Endodermal cell (in vitro differentiated cells): Measurements from ENCODE around the gene CDC42EP3. TPM values are rescaled to one million over a fixed set of nuclear protein-coding genes. Genes with fewer than 3 reads are reported as not detected.

Source experiments
- DNase-seq: peaks from one replicate; pipeline ENCODE4 v3.0.0-alpha.2; 2017
- H3K27ac ChIP-seq: 2 replicates; pipeline ENCODE4 v1.5.1; 2013; ENCODE audit warnings: mild to moderate bottlenecking, low read depth, low read length, moderate library complexity
- H3K27me3 ChIP-seq: 2 replicates; pipeline ENCODE4 v1.6.1; 2013; ENCODE audit warnings: mild to moderate bottlenecking, low read length, moderate library complexity; ENCODE audit not compliant: insufficient read depth, control insufficient read depth, poor library complexity, severe bottlenecking
- H3K36me3 ChIP-seq: 2 replicates; pipeline ENCODE4 v1.7.0; 2013; ENCODE audit warnings: mild to moderate bottlenecking, low read length, moderate library complexity; ENCODE audit not compliant: control insufficient read depth, insufficient read depth
- H3K4me1 ChIP-seq: one replicate; pipeline ENCODE4 v1.7.0; 2013; ENCODE audit warnings: low read length; ENCODE audit not compliant: control insufficient read depth, insufficient read depth
- H3K4me3 ChIP-seq: 2 replicates; pipeline ENCODE4 v1.5.1; 2013; ENCODE audit warnings: mild to moderate bottlenecking, low read length, moderate library complexity
- H3K9ac ChIP-seq: 2 replicates; pipeline ENCODE4 v1.6.1; 2013; ENCODE audit warnings: mild to moderate bottlenecking, low read length, moderate library complexity; ENCODE audit not compliant: poor library complexity, severe bottlenecking; ENCODE audit errors: extremely low read depth
- H3K9me3 ChIP-seq: 2 replicates; pipeline ENCODE4 v1.6.1; 2013; ENCODE audit warnings: mild to moderate bottlenecking, low read length, moderate library complexity; ENCODE audit not compliant: control insufficient read depth
- H3K27ac Mint-ChIP-seq: 2 replicates; pipeline ENCODE4 v1.8.0; 2020; ENCODE audit warnings: mixed read lengths
- H3K27me3 Mint-ChIP-seq: 2 replicates; pipeline ENCODE4 v1.8.0; 2021; ENCODE audit warnings: mild to moderate bottlenecking, mixed read lengths; ENCODE audit not compliant: insufficient read depth
- H3K36me3 Mint-ChIP-seq: 2 replicates; pipeline ENCODE4 v1.8.0; 2020; ENCODE audit warnings: low read depth, mixed read lengths
- H3K4me1 Mint-ChIP-seq: 2 replicates; pipeline ENCODE4 v1.8.0; 2020; ENCODE audit warnings: mixed read lengths
- H3K4me3 Mint-ChIP-seq: 2 replicates; pipeline ENCODE4 v1.8.0; 2020; ENCODE audit warnings: mild to moderate bottlenecking, moderate library complexity, mixed read lengths
- H3K9me3 Mint-ChIP-seq: 2 replicates; pipeline ENCODE4 v1.8.0; 2020; ENCODE audit warnings: mild to moderate bottlenecking, mixed read lengths
- WGBS, 2 experiments: methylation state at CpG; one replicate each; pipeline versions ENCODE4 v1.1.5 to v1.1.7; 2013; ENCODE audit warnings: missing lambda C conversion rate in 2 of 2, mixed read lengths in 1 of 2; ENCODE audit not compliant: insufficient coverage in 1 of 2, insufficient read length in 1 of 2; 5-methylcytosine and 5-hydroxymethylcytosine counted together
- total RNA-seq, 2 donors: library from RNA; stranded (reverse); fragmentation: NEBNext Ultra II Directional in 1 of 2; extraction: Animal tissue kit (Norgen Biotek cat#: 25700) in 1 of 2; gene quantifications; 2 replicates in 1 of 2; 3 replicates in 1 of 2; pipeline ENCODE4 v1.2.1, GENCODE V29; 2021
- TF ChIP-seq, protein P1 (sequence below): fragments of 200-600 bp; sonication (generic); conservative IDR thresholded peaks from 2 replicates; pipeline ENCODE4 v1.5.0; 2021; ENCODE audit warnings: antibody characterized with exemption, mild to moderate bottlenecking

Gene CDC42EP3
- total RNA-seq, 2 donors from 2014 or later = 26.4 to 30.2 TPM

DNA sequence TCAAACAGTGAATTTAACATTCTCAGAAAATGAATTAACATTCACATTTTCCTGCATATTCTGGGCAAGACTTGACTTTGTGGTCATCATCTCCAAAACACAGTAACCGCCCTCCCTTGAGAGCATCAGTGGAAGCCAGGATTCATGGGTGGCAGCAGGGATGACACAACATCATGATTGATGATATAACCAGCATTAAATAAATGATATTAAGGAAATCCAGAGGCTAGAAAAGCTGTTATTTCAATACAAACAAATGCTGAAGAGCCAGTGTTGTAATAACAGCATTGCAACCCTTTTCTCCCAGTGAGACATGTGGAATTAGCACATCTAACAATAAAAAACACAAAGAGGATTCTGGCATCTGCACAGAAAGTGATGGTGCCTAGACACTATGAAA is 41.1 kb downstream of the CDC42EP3 start:
- Histone ChIP-seq H3K4me3 (no peak overlapping the region), H3K36me3 (no peaks in the 10 kb centered on the region), H3K27me3 (peaks cover 27% of the 10 kb centered on the region), H3K9me3 (no peaks in the 10 kb centered on the region), H3K4me1 (peaks cover 4% of the 10 kb centered on the region), H3K9ac (no peak overlapping the region), H3K27ac (no peak overlapping the region)
- no peak overlapping the region for H3K4me3 Mint-ChIP-seq
- no peak for DNase-seq
- no peaks in the 10 kb centered on the region for H3K36me3 Mint-ChIP-seq
- TF ChIP-seq, protein P1, sequence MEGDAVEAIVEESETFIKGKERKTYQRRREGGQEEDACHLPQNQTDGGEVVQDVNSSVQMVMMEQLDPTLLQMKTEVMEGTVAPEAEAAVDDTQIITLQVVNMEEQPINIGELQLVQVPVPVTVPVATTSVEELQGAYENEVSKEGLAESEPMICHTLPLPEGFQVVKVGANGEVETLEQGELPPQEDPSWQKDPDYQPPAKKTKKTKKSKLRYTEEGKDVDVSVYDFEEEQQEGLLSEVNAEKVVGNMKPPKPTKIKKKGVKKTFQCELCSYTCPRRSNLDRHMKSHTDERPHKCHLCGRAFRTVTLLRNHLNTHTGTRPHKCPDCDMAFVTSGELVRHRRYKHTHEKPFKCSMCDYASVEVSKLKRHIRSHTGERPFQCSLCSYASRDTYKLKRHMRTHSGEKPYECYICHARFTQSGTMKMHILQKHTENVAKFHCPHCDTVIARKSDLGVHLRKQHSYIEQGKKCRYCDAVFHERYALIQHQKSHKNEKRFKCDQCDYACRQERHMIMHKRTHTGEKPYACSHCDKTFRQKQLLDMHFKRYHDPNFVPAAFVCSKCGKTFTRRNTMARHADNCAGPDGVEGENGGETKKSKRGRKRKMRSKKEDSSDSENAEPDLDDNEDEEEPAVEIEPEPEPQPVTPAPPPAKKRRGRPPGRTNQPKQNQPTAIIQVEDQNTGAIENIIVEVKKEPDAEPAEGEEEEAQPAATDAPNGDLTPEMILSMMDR = no peak
- whole genome bisulfite sequencing, 2 experiments = 89% methylated on average over 1 of the region's 1 CpG; no CpG with 5 or more reads in 1 of the 2 experiments
- peaks cover 57% of the 10 kb centered on the region for H3K27me3 Mint-ChIP-seq
- H3K4me1 Mint-ChIP-seq = peaks cover 14% of the 10 kb centered on the region
- H3K9me3 Mint-ChIP-seq = peaks cover 6% of the 10 kb centered on the region
- H3K27ac Mint-ChIP-seq = no peak overlapping the region

- Mint-ChIP-seq H3K27me3 (peaks cover 56% of the 10 kb centered on the region), H3K9me3 (peaks cover 6% of the 10 kb centered on the region), H3K4me1 (peaks cover 7% of the 10 kb centered on the region), H3K4me3 (no peak overlapping the region), H3K36me3 (no peaks in the 10 kb centered on the region), H3K27ac (no peak overlapping the region)
- TF ChIP-seq, protein P1 = no peak
- Histone ChIP-seq H3K9ac (no peak overlapping the region), H3K36me3 (no peaks in the 10 kb centered on the region), H3K9me3 (no peaks in the 10 kb centered on the region), H3K27me3 (peaks cover 22% of the 10 kb centered on the region), H3K27ac (no peak overlapping the region), H3K4me3 (no peak overlapping the region), H3K4me1 (peaks cover 4% of the 10 kb centered on the region)
- no peak for DNase-seq
- WGBS, 2 experiments = 94 to 100% methylated on average over 2 to 3 of the region's 3 CpGs
Measured at GRCh38 chr2:37629529-37629928, 41.9 kb downstream of the CDC42EP3 start.

GRCh38 chr2:37627710-37628109 is 43.7 kb downstream of the CDC42EP3 start:
- DNase-seq = no peak
- TF ChIP-seq, protein P1 = no peak
- H3K4me1 ChIP-seq = peaks cover 4% of the 10 kb centered on the region
- H3K27ac ChIP-seq = no peak overlapping the region
- H3K27me3 ChIP-seq = peaks cover 22% of the 10 kb centered on the region
- no peak overlapping the region for H3K27ac Mint-ChIP-seq
- H3K36me3 Mint-ChIP-seq = no peaks in the 10 kb centered on the region
- H3K27me3 Mint-ChIP-seq = peaks cover 54% of the 10 kb centered on the region
- no peak overlapping the region for H3K9ac ChIP-seq
- H3K4me3 Mint-ChIP-seq = no peak overlapping the region
- peaks cover 6% of the 10 kb centered on the region for H3K4me1 Mint-ChIP-seq
- no peak overlapping the region for H3K4me3 ChIP-seq
- H3K36me3 ChIP-seq = no peaks in the 10 kb centered on the region
- H3K9me3 ChIP-seq = no peaks in the 10 kb centered on the region
- no peaks in the 10 kb centered on the region for H3K9me3 Mint-ChIP-seq
